ENCODE results near the gene SPDEF. TPM values are rescaled to one million over a fixed set of nuclear protein-coding genes. Genes with fewer than 3 reads are reported as not detected.

The SPDEF gene
- polyA plus RNA-seq, 2 of the 4 experiments (the other 2 are of a cell fraction), result 4.3 to 5.4 TPM

DNA sequence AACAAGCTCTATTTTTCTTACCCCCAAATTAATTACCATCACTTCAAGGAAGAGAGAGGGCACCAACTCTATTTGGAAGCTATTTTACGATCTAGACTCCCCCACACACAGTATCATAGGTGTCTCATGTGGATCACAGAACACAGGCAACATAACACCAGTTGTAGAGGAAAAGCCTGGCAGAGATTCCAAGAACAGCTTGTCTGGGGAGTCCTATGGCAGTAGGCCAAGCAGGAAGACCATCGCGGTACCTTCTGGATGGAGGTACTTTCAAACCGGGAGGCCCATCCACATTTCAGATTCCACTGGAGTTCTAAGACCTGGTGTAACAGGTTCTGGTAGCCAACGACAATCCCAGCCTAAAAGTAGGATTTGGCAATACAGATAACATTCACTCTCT is 37.6 kb upstream of the SPDEF start:
- TF ChIP-seq ATOH8 (CRISPR knock-in tag; IDR thresholded peaks at IDR 0.05; ENCODE audit: low read depth) (no peak), TP53 (CRISPR knock-in tag; IDR thresholded peaks at IDR 0.05) (no peak), EHMT2 (IDR thresholded peaks at IDR 0.05; ENCODE audit: low read depth) (no peak), RNF2 (IDR thresholded peaks at IDR 0.05; ENCODE audit: borderline replicate concordance, low read depth) (no peak), FOSB (CRISPR knock-in tag; IDR thresholded peaks at IDR 0.05) (no peak), CHD4 (IDR thresholded peaks at IDR 0.05; ENCODE audit: borderline replicate concordance) (no peak), ZFP36 (IDR thresholded peaks at IDR 0.05; ENCODE audit: borderline replicate concordance, partially characterized antibody) (no peak), CBX8 (IDR thresholded peaks at IDR 0.05) (no peak), ZSCAN20 (CRISPR knock-in tag; IDR thresholded peaks at IDR 0.05) (no peak), MAFK (IDR thresholded peaks at IDR 0.05; ENCODE audit: partially characterized antibody) (no peak), ESRRA (IDR thresholded peaks at IDR 0.05; ENCODE audit: borderline replicate concordance, low read length) (no peak), EP300 (IDR thresholded peaks at IDR 0.05) (no peak), CTCF (IDR thresholded peaks at IDR 0.05) (no peak), MAZ (IDR thresholded peaks at IDR 0.05; ENCODE audit: borderline replicate concordance, low read depth, low read length) (no peak), EHF (CRISPR knock-in tag; IDR thresholded peaks at IDR 0.05) (no peak), CHD2 (IDR thresholded peaks at IDR 0.05; ENCODE audit: low read length, partially characterized antibody) (no peak)
- ATAC-seq (no peak), FAIRE-seq (no peak), DNase-seq (ENCODE audit: low read depth in 1 of 2, low spot score in 1 of 2) (no peak)
- H3K4me2 ChIP-seq, result no peak overlapping the region
- H3K9me3 ChIP-seq, result no peaks in the 10 kb centered on the region
- H3K4me3 ChIP-seq, result no peak overlapping the region
- ChIA-PET POLR2A (no interaction called here), CTCF (interaction anchor here (0.9 to 2.5 kb wide), 7 partner anchors 9 to 430 kb away, joined by 3 to 7 read pairs (median 4); no protein-coding TSS in a partner anchor)
- peaks cover 25% of the 10 kb centered on the region for H3K4me1 ChIP-seq
- WGBS (ENCODE audit: missing lambda C conversion rate), result 88% methylated on average over 5 of the region's 5 CpGs
- H3K27ac ChIP-seq, result no peak overlapping the region

- TF ChIP-seq MAFK (IDR thresholded peaks at IDR 0.05; ENCODE audit: partially characterized antibody) (peak; percentile 41), EHF (CRISPR knock-in tag; IDR thresholded peaks at IDR 0.05) (no peak)
- Histone ChIP-seq H3K4me3 (no peak overlapping the region), H3K9me3 (no peaks in the 10 kb centered on the region), H3K4me1 (peaks cover 11% of the 10 kb centered on the region; the same call in 2 of the 3 replicates), H3K4me2 (no peak overlapping the region), H3K27ac (no peak overlapping the region)
- WGBS (ENCODE audit: missing lambda C conversion rate), result 93% methylated on average over 8 of the region's 10 CpGs
- no peak for DNase-seq (ENCODE audit: low read depth in 1 of 2, low spot score in 1 of 2)
- POLR2A ChIA-PET, result no interaction called here
- CTCF ChIA-PET, result interaction anchor here (0.6 to 1.8 kb wide), 5 partner anchors 16 to 429 kb away, joined by 3 to 11 read pairs (median 3); no protein-coding TSS in a partner anchor
- FAIRE-seq, result no peak
- no peak for ATAC-seq
Observed at GRCh38 chr6:34592208-34592952, 36.3 kb upstream of the SPDEF start.

- DNase-seq (ENCODE audit: low read depth in 1 of 2, low spot score in 1 of 2), result no peak
- CTCF ChIA-PET, result no interaction called here
- no peak for ATAC-seq
- POLR2A ChIA-PET, result no interaction called here
- H3K9me3 ChIP-seq, result no peaks in the 10 kb centered on the region
- WGBS (ENCODE audit: missing lambda C conversion rate), result 94% methylated on average over 5 of the region's 5 CpGs
- TF ChIP-seq CEBPB (IDR thresholded peaks at IDR 0.05) (no peak), MYC (IDR thresholded peaks at IDR 0.05; ENCODE audit: borderline replicate concordance, low read length) (no peak), ZNF302 (CRISPR knock-in tag; IDR thresholded peaks at IDR 0.05) (no peak), MAFK (IDR thresholded peaks at IDR 0.05; ENCODE audit: partially characterized antibody) (no peak), PHF8 (IDR thresholded peaks at IDR 0.05; ENCODE audit: borderline replicate concordance, low read depth) (no peak)
- H3K4me1 ChIP-seq, result peaks cover 8% of the 10 kb centered on the region; the same call in 2 of the 3 replicates
- no peak overlapping the region for H3K4me3 ChIP-seq
- H3K4me2 ChIP-seq, result no peak overlapping the region
- no peak overlapping the region for H3K27ac ChIP-seq
- no peak for FAIRE-seq
Observed at GRCh38 chr6:34589691-34590090, 33.6 kb upstream of the SPDEF start.

Measured in A549 (cell line).